ENCODE measurements around the gene FKBP6. TPM values are rescaled to one million over a fixed set of nuclear protein-coding genes. Genes with fewer than 3 reads are reported as not detected.
"Not testable (repeated sequence)": the region's sequence is repeated elsewhere in the genome, so short reads cannot be mapped to it uniquely, and the experiment has no call there.

The FKBP6 gene
- total RNA-seq, 1 donor from 2014 or later: not detected

- DNase-seq (ENCODE audit: low read depth): no peak
- H3K4me3 Mint-ChIP-seq (ENCODE audit: unreplicated experiment): no peak overlapping the region
- no peak overlapping the region for H3K4me3 ChIP-seq (ENCODE audit: insufficient read depth, low read depth, low read length)
Observed at GRCh38 chr7:73376671-73377412, 48.9 kb downstream of the FKBP6 start.

DNA sequence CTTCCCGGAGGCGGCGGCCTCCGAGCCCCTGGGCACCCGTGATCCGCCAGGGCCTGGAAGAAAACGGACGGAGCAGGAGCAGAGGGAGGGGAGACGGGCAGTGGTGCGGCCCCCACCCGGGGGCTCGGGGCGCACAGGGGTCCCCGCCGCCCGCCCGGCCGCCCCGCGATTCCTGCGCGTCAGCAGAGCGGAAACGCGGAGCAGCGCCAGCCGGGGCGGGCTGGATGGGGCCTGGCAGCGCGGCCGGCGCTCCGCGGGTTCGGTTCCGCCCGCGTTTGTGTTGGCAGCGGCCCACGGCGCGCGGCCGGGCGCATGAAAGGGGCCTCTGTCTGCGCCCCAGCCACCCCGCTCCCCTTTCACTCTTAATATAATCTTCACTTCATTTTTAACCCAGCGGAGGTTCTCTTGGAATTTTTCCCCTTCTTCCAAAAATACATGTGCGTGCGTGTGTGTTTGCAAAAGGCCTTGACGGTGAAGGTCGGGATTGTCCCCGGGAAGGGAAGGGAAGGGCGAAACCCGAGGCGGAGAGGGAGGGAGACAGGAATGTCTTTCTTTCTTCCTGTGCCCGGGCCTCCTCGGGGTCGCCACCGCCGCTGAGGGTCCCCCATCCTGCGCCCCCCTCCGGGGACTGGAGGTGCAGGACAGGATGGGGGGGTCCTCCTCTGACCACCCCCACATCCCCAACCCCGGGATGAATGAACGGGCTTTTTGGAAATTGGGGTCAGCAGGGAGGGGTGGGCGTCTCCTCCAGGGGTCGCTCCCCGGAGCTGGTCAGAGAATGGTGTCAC, 49.6 kb downstream of the FKBP6 start:
- not testable (repeated sequence) for H4K20me1 ChIP-seq (ENCODE audit: insufficient read depth, low read length); DNase-seq (ENCODE audit: low read depth); H3K27ac ChIP-seq (ENCODE audit: low read depth, low read length); H3K4me3 Mint-ChIP-seq (ENCODE audit: unreplicated experiment); H3K9ac ChIP-seq (ENCODE audit: low read length); H3K9me3 ChIP-seq (ENCODE audit: insufficient read depth, low read depth, low read length); H3K4me3 ChIP-seq (ENCODE audit: insufficient read depth, low read depth, low read length); H3K27me3 ChIP-seq (ENCODE audit: insufficient read depth, low read length); H3K9me3 Mint-ChIP-seq (ENCODE audit: unreplicated experiment); H2AFZ ChIP-seq (ENCODE audit: low read depth, low read length); H3K36me3 ChIP-seq (ENCODE audit: insufficient read depth, low read length); FAIRE-seq; H3K27ac Mint-ChIP-seq (ENCODE audit: unreplicated experiment); H3K79me2 ChIP-seq (ENCODE audit: insufficient read depth, low read length); H3K36me3 Mint-ChIP-seq (ENCODE audit: low read depth, unreplicated experiment); H3K4me1 Mint-ChIP-seq (ENCODE audit: low read depth, unreplicated experiment); H3K4me1 ChIP-seq (ENCODE audit: insufficient read depth, low read length)
- peak overlapping the region; percentile 15 for H3K4me2 ChIP-seq (ENCODE audit: low read length)
- H3K27me3 Mint-ChIP-seq (ENCODE audit: low read depth, unreplicated experiment): peaks cover 17% of the 10 kb centered on the region
- peak; percentile 61 for TF ChIP-seq EZH2 (IDR thresholded peaks at IDR 0.05; ENCODE audit: insufficient read depth, low read length)

More at GRCh38 chr7:73376671-73377412, 48.9 kb downstream of the FKBP6 start:
- no peaks in the 10 kb centered on the region for H3K79me2 ChIP-seq (ENCODE audit: insufficient read depth, low read length)
- H3K27ac Mint-ChIP-seq (ENCODE audit: unreplicated experiment): no peak overlapping the region
- H3K36me3 ChIP-seq (ENCODE audit: insufficient read depth, low read length): no peaks in the 10 kb centered on the region
- H3K4me1 Mint-ChIP-seq (ENCODE audit: low read depth, unreplicated experiment): no peaks in the 10 kb centered on the region
- H4K20me1 ChIP-seq (ENCODE audit: insufficient read depth, low read length): no peaks in the 10 kb centered on the region
- H3K9me3 Mint-ChIP-seq (ENCODE audit: unreplicated experiment): no peaks in the 10 kb centered on the region
- no peaks in the 10 kb centered on the region for H3K4me1 ChIP-seq (ENCODE audit: insufficient read depth, low read length)
- no peaks in the 10 kb centered on the region for H3K9me3 ChIP-seq (ENCODE audit: insufficient read depth, low read depth, low read length)
- peaks cover 17% of the 10 kb centered on the region for H3K27me3 Mint-ChIP-seq (ENCODE audit: low read depth, unreplicated experiment)
- peaks cover 6% of the 10 kb centered on the region for H3K27me3 ChIP-seq (ENCODE audit: insufficient read depth, low read length)
- no peaks in the 10 kb centered on the region for H3K36me3 Mint-ChIP-seq (ENCODE audit: low read depth, unreplicated experiment)
- no peak overlapping the region for H3K9ac ChIP-seq (ENCODE audit: low read length)
- no peak overlapping the region for H3K27ac ChIP-seq (ENCODE audit: low read depth, low read length)
- no peak for FAIRE-seq
- no peak overlapping the region for H2AFZ ChIP-seq (ENCODE audit: low read depth, low read length)
- no peak for TF ChIP-seq EZH2 (IDR thresholded peaks at IDR 0.05; ENCODE audit: insufficient read depth, low read length)
- TF ChIP-seq, protein P1, sequence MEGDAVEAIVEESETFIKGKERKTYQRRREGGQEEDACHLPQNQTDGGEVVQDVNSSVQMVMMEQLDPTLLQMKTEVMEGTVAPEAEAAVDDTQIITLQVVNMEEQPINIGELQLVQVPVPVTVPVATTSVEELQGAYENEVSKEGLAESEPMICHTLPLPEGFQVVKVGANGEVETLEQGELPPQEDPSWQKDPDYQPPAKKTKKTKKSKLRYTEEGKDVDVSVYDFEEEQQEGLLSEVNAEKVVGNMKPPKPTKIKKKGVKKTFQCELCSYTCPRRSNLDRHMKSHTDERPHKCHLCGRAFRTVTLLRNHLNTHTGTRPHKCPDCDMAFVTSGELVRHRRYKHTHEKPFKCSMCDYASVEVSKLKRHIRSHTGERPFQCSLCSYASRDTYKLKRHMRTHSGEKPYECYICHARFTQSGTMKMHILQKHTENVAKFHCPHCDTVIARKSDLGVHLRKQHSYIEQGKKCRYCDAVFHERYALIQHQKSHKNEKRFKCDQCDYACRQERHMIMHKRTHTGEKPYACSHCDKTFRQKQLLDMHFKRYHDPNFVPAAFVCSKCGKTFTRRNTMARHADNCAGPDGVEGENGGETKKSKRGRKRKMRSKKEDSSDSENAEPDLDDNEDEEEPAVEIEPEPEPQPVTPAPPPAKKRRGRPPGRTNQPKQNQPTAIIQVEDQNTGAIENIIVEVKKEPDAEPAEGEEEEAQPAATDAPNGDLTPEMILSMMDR (IDR thresholded peaks at IDR 0.05; ENCODE audit: insufficient read depth, low read depth, low read length): no peak
- H3K4me2 ChIP-seq (ENCODE audit: low read length): no peak overlapping the region

- Histone ChIP-seq H3K4me3 (ENCODE audit: insufficient read depth, low read depth, low read length) (no peak overlapping the region), H3K27ac (ENCODE audit: low read depth, low read length) (no peak overlapping the region), H3K4me2 (ENCODE audit: low read length) (no peak overlapping the region), H3K36me3 (ENCODE audit: insufficient read depth, low read length) (no peaks in the 10 kb centered on the region), H3K27me3 (ENCODE audit: insufficient read depth, low read length) (peaks cover 3% of the 10 kb centered on the region), H3K79me2 (ENCODE audit: insufficient read depth, low read length) (no peaks in the 10 kb centered on the region), H3K9me3 (ENCODE audit: insufficient read depth, low read depth, low read length) (peaks cover 6% of the 10 kb centered on the region), H3K4me1 (ENCODE audit: insufficient read depth, low read length) (no peaks in the 10 kb centered on the region), H2AFZ (ENCODE audit: low read depth, low read length) (no peak overlapping the region), H4K20me1 (ENCODE audit: insufficient read depth, low read length) (no peaks in the 10 kb centered on the region), H3K9ac (ENCODE audit: low read length) (no peak overlapping the region)
- H3K36me3 Mint-ChIP-seq (ENCODE audit: low read depth, unreplicated experiment): peaks cover 4% of the 10 kb centered on the region
- FAIRE-seq (no peak), DNase-seq (ENCODE audit: low read depth) (no peak)
- no peak overlapping the region for H3K27ac Mint-ChIP-seq (ENCODE audit: unreplicated experiment)
- H3K27me3 Mint-ChIP-seq (ENCODE audit: low read depth, unreplicated experiment): peaks cover 9% of the 10 kb centered on the region
- H3K4me3 Mint-ChIP-seq (ENCODE audit: unreplicated experiment): no peak overlapping the region
- H3K4me1 Mint-ChIP-seq (ENCODE audit: low read depth, unreplicated experiment): no peaks in the 10 kb centered on the region
- peaks cover 13% of the 10 kb centered on the region for H3K9me3 Mint-ChIP-seq (ENCODE audit: unreplicated experiment)
- no peak for TF ChIP-seq EZH2 (IDR thresholded peaks at IDR 0.05; ENCODE audit: insufficient read depth, low read length)
- TF ChIP-seq, protein P1 (IDR thresholded peaks at IDR 0.05; ENCODE audit: insufficient read depth, low read depth, low read length): no peak
Observed at GRCh38 chr7:73382934-73383503, 55.1 kb downstream of the FKBP6 start.
